ENCODE data around the gene CELF4.

CELF4 gene

DNA sequence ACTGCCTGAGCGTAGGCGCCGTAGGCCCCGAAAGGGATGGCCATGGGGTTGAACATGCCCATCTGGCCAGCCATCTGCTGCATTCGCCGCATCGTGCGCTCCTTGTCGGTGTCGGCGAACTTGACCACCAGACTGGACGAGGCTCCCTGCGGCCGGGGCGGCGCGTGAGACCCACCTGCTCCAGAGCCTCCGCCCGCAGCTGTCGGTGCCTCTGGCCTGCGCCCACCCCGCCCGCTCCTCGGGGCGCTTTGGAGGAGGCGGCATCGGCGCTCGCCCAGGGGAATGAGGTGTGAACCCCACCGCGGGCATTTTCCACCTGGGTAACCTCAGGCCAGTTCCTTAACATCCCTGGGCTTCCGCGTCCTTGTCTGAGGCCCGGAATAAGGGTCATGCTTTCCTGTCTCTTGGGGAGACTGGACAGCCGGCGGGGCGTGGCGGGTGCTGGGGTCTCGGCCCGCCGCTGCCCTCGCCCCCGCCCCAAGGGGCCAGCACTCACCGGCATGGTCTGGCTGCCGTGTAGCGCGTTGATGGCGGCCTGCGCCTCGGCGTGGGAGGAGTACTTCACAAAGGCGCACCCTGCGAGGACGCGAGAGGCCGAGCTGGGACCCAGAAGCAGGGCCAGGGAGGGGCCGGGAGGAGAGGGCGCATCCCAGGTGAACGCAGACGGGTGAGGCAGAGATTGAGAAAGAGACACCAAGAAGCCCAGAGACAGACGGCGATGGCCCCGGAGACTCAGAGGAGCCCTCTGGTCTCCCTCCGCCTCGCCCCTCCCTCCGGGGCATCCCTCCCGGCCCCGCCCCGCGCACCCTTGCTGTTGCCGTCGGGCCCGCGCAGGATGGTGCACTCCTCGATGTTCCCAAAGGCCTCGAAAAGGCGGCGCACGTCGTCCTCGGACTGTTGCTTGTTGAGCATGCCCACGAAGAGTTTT, 291.0 kb downstream of the CELF4 start:
- DNase-seq, result no peak

DNA sequence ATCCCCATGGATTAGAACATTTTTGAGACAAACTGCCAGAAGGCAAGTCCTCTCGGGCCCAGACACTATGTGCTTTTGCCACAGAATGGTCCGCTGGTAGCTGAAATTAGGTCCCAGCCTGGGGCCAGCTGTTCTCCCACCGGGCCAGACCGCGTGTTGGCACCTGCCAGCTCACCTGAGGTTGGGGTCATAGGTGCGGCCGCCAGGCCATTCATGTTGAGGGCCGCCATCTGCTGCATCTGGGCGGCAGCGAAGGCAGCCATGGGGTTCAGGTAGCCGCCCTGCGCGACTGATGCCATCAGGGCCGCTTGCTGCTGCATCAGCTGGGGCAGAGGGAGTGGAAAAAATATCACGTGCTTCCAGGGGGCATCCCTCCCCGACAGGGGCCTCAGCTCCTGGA, 292.8 kb downstream of the CELF4 start:
- no peak for DNase-seq

DNA sequence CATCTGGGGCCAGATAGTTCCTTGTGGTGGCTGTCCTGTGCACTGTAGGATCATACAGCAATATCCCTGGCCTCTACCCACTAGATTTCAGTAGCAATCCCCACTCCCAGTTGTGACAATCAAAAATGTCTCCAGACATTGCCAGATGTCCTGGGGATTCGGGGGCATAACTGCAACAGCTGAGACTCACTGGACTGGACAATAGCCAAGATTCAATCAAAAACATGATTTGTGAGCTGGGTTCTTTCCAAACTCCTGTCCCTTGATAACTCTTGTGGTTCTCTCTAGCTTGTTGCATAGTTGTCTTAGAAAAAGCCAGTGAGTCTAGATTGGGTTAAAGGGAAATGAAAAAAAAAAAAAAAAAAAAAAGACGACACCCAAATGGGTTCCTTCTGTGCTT, 293.4 kb downstream of the CELF4 start:
- no peak for DNase-seq

DNA sequence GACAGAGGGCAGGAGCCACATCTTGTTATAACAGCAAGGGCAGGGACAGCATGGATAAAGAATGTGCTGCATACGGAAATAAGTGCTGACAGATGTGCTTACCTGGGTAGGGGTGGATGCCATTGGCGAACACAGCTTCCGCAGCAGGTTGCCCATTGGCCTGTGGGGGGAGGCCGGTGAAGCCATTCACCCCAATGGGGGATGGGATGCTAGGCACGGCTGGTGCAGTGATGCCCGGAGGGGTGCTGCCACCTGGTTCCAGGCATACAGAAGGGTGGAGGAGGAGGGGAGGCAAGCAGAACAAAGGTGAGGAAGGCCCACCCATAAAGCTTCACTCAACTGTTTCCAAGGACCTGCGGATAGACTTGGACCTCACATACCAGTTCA, 294.9 kb downstream of the CELF4 start:
- no peak for DNase-seq

- no peak for DNase-seq
Observed at GRCh38 chr18:37270038-37270665, 295.4 kb downstream of the CELF4 start.

DNA sequence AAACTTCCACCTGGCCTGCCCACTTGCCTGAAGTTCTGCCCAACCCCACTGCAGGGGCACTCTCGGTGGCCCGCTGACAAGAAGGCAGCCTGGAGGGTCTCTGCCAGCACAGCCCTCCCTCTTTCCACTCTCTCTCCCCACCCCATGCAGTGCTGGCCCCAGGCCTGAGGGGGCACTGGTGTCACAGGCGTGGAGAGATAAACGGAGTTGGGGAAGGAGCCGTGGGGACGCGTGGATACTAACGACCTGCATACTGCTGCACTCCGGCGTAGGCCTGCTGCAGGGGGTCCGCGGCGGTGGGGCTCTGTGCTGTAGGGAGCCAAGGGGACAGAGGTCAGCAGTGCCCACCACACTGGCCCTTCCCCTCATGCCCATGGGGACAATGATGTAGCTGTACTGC, 299.3 kb downstream of the CELF4 start:
- DNase-seq, result no peak

GRCh38 chr18:37265382-37265781, 300.2 kb downstream of the CELF4 start:
- DNase-seq, result no peak

- no peak for DNase-seq
Observed at GRCh38 chr18:37264956-37265355, 300.6 kb downstream of the CELF4 start.

DNA sequence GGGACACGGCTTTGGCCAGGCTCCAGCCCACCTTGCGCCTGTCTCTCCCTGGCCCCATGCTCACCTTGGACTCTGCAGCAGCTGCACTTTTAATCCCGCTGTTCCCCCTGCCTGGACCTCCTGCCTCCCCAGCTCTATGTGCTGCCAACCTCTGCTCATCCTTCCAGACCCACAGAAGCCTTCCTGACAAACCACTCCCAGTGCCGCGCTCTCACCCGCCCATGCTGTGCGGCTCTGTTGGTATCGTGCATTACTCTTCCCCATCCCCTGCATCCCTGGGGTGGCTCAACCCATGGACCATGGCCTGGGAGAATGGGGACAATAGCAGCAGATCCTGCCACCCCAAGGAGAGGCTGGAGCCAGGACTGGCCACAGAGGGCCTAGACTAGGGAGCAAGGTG, 303.6 kb downstream of the CELF4 start:
- no peak for DNase-seq

GRCh38 chr18:37261246-37261840, 304.3 kb downstream of the CELF4 start:
- DNase-seq, result no peak

DNA sequence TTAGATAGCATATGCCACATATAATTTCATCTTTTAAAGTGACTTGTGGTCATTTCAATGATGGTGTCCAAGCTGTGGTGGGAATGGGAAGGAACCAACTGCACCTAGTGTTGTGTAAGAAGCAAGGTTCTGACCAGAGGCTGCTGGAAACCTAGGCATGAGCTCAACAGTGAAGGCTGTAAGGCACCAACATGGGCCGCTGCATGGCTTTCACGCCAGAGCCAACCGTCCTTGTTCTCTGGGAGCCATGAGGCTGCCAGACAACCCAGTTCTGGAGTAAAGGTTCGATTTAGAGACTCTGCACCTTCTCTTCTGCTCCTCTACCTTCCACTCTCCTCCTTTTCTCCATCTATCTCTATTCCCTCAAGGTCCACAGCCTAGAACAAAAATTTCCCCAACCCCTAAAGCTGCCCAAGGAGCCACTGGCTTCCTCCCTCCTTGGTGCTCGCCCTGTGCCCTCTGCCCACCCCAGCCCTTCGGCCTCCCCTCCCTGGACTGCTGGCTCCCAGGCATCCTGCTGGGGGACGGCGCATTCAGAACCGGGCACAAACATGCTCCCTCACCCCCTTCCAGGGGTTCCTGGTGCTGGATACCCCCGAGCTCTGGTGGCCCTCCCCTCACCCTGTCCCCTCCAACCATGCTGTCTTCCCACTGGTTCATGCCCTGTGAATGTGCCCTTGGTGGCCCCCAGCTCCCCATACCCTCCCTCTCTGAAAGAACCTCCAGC, 305.1 kb downstream of the CELF4 start:
- DNase-seq, result no peak

DNA sequence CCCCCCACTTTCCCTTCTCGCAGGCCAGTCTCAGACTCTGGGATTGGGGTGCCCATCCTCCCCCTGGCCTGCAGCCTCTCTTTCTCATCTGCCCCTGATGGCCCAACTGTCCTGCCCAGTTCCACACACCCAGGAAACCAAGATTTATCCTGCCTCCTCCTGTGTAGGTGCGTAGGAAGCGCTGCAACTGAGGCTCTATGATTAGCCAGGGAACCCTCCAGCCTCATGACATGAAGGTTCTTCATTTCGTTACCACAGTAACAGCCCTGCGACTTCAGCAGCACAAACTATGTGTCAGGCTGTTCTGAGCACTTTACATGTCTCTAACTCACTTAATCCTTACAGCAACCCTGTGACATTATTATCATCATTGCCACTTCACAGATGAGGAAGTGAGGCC, 305.9 kb downstream of the CELF4 start:
- DNase-seq, result no peak

GRCh38 chr18:37258819-37259218, 306.8 kb downstream of the CELF4 start:
- DNase-seq, result no peak

DNA sequence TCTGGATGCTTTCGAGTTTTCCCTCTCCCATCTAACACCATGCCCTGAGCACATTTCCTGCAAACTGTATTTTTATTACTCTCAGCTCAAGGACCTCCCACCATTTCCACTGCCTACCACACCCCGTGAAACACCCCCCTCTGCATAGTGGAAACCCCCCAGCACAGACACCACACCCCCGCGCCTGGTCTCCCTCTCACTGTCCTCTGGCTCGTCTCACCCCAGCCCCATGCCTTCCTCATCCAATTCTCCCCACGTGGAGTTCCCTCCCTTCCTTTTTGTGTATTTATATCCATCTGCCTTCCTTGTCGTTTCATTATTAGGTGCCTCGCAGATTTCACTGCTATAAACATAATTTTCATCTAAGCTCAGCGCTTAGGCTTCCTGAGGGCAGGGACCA, 307.5 kb downstream of the CELF4 start:
- no peak for DNase-seq

DNA sequence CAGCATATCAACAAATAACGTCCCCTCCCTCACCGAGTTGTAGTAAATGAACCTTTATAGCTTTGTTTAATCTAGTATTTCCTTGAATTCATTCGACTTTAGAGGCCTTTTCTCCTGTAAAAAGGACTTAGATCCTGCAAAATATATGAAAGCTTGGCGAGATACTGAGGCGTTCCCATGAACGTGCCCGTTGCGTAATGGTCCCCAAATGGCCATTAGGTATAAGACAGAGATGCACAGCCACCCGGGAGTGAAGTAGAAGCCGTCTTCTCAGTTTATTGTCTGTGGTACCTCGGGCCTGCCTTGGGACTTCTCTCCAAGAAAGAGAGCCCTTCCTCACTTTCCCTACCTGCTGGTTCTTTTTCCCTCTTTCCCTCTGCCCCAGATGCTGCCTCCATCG, 310.6 kb downstream of the CELF4 start:
- no peak for DNase-seq

DNA sequence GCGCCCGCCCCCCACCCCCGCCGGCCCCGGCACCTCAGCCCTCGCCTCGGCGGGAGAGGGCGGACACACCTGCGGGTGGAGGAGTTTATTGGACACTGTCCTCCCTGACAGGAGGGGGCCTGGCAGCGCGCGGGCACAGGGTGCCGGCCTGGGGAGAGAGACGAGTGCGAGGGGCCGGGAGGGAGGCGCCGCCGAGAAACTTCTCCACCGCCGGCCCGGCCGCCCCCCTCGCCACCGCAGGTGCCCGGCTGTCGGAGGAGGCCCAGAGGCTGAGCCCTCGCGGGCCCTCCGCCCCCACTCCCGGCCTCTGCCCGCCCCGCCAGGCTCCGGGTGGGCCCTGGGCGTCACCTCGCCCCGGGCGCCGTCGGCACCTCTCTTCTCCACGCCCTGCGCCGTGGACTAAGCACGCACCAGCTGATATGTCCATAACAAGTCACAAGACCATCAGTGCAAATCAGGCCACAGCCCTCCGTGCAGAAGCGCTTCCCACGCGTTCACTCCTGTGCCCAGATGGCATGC, 311.3 kb downstream of the CELF4 start:
- DNase-seq, result no peak

GRCh38 chr18:37253394-37254235, 312.0 kb downstream of the CELF4 start:
- peak; percentile 55 for DNase-seq

DNA sequence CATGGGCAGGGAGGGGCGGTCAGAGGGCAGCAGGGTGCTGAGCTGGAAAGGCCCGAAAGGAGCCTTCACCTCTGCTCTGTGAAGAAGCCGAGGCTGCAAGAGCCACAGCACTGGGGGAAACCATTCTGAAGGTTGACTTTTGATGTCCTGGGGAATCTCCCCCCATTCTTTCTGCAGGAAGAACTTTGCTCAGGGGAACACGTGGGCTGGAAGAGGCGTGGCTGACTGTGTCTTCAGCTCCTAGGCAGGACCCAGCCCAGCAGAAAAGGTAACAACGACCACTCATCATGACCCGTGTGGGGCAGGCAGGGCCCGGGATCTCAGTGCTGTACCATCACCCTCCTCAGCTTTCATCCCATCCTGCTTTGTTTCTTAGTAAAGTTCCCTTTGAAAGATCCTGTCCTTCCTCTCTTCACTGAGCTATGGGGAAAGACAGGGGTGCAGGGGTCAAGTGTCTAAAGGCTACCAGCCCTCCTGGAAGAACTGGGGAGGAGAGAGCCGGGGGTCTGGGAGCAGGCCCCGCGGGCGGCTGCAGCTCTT, 312.7 kb downstream of the CELF4 start:
- peak; percentile 21 for DNase-seq

- DNase-seq, result peak; percentile 41
Observed at GRCh38 chr18:37252342-37252741, 313.3 kb downstream of the CELF4 start.

DNA sequence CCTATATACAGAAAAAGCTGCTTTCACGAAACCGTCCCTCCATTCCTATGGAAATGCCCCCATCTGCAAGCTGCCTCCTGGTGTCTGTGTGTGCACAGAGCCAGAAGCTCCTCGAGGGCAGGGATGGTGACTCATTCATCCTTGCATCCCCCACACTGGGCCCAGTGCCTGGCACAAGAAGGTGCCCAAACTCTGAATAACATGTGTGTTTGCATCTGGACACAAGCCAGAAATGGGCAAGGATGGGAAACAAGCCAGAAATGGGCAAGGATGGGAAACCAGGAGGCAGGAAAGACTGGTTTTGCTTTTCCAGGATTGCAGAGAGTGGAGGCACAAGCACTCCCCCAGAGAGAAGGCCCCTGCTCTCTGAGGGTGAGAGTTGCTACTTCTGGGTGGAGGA, 313.9 kb downstream of the CELF4 start:
- peak; percentile 30 for DNase-seq

DNA sequence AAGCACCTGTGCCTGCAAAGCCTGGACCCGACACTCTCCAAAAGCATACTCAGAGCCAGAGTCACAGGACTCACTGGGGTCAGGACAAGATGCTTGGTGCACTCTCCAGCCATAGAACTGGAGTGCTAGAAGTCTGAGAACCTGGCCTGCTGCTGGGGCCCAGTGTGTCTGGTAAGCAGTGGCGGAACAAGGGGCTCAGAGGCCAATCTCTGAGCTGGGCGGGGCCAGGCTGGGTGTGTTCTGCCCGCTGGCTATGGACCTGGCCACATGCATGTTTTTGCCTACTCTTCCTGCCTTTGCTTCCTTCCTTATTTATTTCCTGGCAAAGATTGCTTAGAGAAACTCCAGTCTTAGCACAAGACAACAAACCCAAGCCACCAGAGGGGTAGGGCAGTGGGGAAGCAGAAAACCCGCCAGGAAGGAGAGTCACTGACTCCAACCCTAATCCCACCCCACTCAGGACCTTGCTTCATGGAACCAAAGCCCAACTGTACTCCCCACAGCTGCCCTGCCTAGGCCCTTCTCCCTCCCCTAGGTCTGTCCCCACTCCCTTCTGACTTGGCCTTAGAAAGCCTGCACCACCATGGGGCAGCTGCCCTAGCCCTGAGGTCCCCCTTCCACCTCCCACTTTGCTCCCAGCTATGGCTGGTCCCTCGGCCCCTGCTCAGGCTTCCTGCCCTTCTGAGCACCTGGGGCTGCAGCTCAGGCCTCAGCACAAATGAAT, 315.5 kb downstream of the CELF4 start:
- no peak for DNase-seq
